Activated CD4-positive, alpha-beta T cell treated with anti-CD3 and anti-CD28 coated beads, Interleukin-2, amount 50 U/mL, for 16 hours (primary cell): Measurements from ENCODE around the gene TAF6.

Experiments used
- DNase-seq: peaks from one replicate; pipeline ENCODE4 v3.0.0-alpha.2; 2020

Gene TAF6

GRCh38 chr7:100064162-100064561, 55.0 kb downstream of the TAF6 start:
- no peak for DNase-seq

- no peak for DNase-seq
Observed at GRCh38 chr7:100063376-100063775, 55.8 kb downstream of the TAF6 start.

GRCh38 chr7:100061518-100062193, 57.5 kb downstream of the TAF6 start:
- DNase-seq = no peak

GRCh38 chr7:100059251-100059739, 59.9 kb downstream of the TAF6 start:
- DNase-seq = no peak
